Stomach (tissue), 4 donors: Measurements from ENCODE around the gene RERE.

Experiments
- CTCF ChIP-seq, 7 experiments: fragments of 450-650 bp in 4 of 7; fragments of 200-600 bp in 3 of 7; sonication (generic) in 3 of 7; IDR thresholded peaks; one replicate each; pipeline ENCODE4 v1.5.1; 2016 to 2019; ENCODE audit warnings: antibody characterized with exemption in 7 of 7, control low read depth in 2 of 7, mild to moderate bottlenecking in 1 of 7
- EP300 ChIP-seq: sonication (generic); formaldehyde crosslinking; IDR thresholded peaks from one replicate; pipeline ENCODE4 v1.6.1; 2017; ENCODE audit warnings: antibody characterized with exemption

- TF ChIP-seq CTCF (IDR thresholded peaks at IDR 0.05) = peak in 4 of 7 experiments; percentile 57 to 73 (median 60)
- no peak for TF ChIP-seq EP300
Measured at GRCh38 chr1:8351693-8352470, 465.6 kb downstream of the RERE start.
